ENCODE data around the gene VWA5A.

DNA sequence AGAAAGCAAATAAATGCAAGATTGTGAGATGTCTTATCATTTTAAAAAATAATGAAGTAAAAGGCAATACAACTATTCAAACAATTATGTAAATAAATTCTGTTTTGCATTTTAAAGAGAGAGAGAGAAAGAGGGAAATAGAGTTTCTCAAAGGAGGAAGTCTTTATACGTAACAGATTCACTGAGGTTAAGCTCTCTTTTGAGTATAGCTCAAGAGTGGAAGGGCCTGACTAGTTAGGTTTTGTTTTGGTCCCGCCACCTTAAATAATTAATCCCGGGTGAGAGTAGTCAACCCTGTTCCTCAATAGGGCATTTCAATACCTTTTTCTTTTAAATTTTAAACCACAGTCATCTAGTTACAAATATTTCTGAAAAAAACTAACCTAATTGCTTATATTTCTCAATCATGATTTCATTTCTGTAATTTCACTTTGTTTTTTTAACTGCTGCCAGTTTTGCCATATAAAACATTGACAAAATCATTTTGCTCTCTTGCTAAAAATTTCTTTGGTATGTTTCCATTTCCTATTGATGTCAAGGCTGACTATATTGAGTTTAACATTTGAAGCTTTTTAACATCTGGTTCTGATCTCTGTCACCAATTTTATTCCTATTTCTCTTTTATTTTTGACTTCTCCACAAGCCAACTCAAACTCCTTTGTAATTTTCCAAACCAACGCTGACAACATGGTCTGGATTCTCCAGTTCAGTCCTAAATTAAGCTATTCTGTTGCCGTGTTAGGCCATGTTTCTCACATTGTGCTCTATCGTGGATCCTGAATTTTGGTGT, 78.2 kb downstream of the VWA5A start:
- TF ChIP-seq POLR2A (IDR thresholded peaks at IDR 0.05) = no peak
- TF ChIP-seq, protein P1, sequence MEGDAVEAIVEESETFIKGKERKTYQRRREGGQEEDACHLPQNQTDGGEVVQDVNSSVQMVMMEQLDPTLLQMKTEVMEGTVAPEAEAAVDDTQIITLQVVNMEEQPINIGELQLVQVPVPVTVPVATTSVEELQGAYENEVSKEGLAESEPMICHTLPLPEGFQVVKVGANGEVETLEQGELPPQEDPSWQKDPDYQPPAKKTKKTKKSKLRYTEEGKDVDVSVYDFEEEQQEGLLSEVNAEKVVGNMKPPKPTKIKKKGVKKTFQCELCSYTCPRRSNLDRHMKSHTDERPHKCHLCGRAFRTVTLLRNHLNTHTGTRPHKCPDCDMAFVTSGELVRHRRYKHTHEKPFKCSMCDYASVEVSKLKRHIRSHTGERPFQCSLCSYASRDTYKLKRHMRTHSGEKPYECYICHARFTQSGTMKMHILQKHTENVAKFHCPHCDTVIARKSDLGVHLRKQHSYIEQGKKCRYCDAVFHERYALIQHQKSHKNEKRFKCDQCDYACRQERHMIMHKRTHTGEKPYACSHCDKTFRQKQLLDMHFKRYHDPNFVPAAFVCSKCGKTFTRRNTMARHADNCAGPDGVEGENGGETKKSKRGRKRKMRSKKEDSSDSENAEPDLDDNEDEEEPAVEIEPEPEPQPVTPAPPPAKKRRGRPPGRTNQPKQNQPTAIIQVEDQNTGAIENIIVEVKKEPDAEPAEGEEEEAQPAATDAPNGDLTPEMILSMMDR (IDR thresholded peaks at IDR 0.05) = no peak
